GM18951 (cell line): ENCODE results near the gene IGFBP6.

ENCODE experiments used
- POLR2A ChIP-seq: IDR thresholded peaks from 4 replicates; pipeline ENCODE4 v1.6.1; 2011; ENCODE audit warnings: mild to moderate bottlenecking; ENCODE audit not compliant: insufficient read length, insufficient read depth; ENCODE audit errors: extremely low read depth
- in situ Hi-C: fragments of 300-500 bp; cut with MboI; formaldehyde crosslinking; loops from one replicate; pipeline ENCODE4 v1.12.0; 2022; ENCODE audit warnings: low sequenced_read_pairs, mixed read lengths, inconsistent platforms; ENCODE audit not compliant: unreplicated experiment

IGFBP6 gene

GRCh38 chr12:53069621-53070410 is 27.7 kb upstream of the IGFBP6 start:
- in situ Hi-C loops = no loop called here
- TF ChIP-seq POLR2A = no peak

GRCh38 chr12:53070877-53071492 is 26.5 kb upstream of the IGFBP6 start:
- TF ChIP-seq POLR2A = no peak
- in situ Hi-C loops = no loop called here

- TF ChIP-seq POLR2A = no peak
- in situ Hi-C loops = no loop called here
Observed at GRCh38 chr12:53071591-53072551, 25.6 kb upstream of the IGFBP6 start.

- in situ Hi-C loops = no loop called here
- no peak for TF ChIP-seq POLR2A
Observed at GRCh38 chr12:53073881-53074280, 23.6 kb upstream of the IGFBP6 start.

GRCh38 chr12:53074283-53074998 is 23.0 kb upstream of the IGFBP6 start:
- in situ Hi-C loops = no loop called here

GRCh38 chr12:53074999-53075370 is 22.5 kb upstream of the IGFBP6 start:
- in situ Hi-C loops = no loop called here
- TF ChIP-seq POLR2A = no peak

More at GRCh38 chr12:53074283-53074998, 23.0 kb upstream of the IGFBP6 start:
- no peak for TF ChIP-seq POLR2A

GRCh38 chr12:53076461-53076860 is 21.0 kb upstream of the IGFBP6 start:
- in situ Hi-C loops = no loop called here
- no peak for TF ChIP-seq POLR2A

GRCh38 chr12:53077030-53077429 is 20.4 kb upstream of the IGFBP6 start:
- no peak for TF ChIP-seq POLR2A
- in situ Hi-C loops = no loop called here

GRCh38 chr12:53078425-53079225 is 18.8 kb upstream of the IGFBP6 start:
- in situ Hi-C loops = no loop called here
- no peak for TF ChIP-seq POLR2A

GRCh38 chr12:53079226-53080117 is 18.0 kb upstream of the IGFBP6 start, which contains the start of gene SPRYD3:
Gene SPRYD3, minus strand, starts transcription at chr12:53079390. Its CDS starts 57 bp downstream, at chr12:53079333.
- in situ Hi-C loops = no loop called here
- TF ChIP-seq POLR2A = peak; percentile 97

GRCh38 chr12:53082637-53083175 is 14.8 kb upstream of the IGFBP6 start:
- in situ Hi-C loops = no loop called here
- TF ChIP-seq POLR2A = no peak

- TF ChIP-seq POLR2A = no peak
- in situ Hi-C loops = no loop called here
Observed at GRCh38 chr12:53086361-53086760, 11.1 kb upstream of the IGFBP6 start.
